ENCODE results near the gene ILKAP. TPM values are rescaled to one million over a fixed set of nuclear protein-coding genes. Genes with fewer than 3 reads are reported as not detected.

The ILKAP gene
- total and polyA plus RNA-seq, 8 donors: 20.4 to 59.4 (median 37.8) TPM

DNA sequence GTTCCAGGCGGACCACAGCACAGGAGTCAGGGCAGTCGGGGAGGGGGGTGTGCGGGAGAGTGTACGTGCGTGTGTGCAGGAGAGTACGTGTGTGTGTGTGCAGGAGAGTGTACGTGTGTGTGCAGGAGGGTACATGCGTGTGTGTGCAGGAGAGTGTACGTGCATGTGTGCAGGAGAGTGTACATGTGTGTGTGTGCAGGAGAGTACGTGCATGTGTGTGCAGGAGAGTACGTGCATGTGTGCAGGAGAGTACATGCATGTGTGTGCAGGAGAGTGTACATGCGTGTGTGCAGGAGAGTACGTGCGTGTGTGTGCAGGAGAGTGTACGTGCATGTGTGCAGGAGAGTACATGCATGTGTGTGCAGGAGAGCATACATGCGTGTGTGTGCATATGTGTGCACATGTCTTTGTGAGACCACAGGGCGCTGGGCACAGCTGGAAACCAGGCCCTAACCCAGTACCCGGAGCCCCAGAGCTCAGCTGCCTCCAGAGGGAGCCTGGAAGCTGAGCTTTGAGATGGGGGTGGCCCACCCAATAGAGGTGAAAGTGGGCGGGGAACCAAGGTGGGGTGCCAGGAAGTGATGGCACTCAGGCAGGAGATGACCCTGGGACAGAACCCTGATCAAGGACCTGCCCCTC lies 78.9 kb downstream of the ILKAP start:
- Histone ChIP-seq H3K36me3 (no peaks in the 10 kb centered on the region), H3K27ac (no peak overlapping the region), H3K9me3 (no peaks in the 10 kb centered on the region), H3K4me1 (peaks cover 0 to 21% (median 11%) of the 10 kb centered on the region in 4 donors), H3K27me3 (peaks cover 0 to 23% (median 3%) of the 10 kb centered on the region in 3 donors), H3K4me3 (no peak overlapping the region)
- TF ChIP-seq, protein P1, sequence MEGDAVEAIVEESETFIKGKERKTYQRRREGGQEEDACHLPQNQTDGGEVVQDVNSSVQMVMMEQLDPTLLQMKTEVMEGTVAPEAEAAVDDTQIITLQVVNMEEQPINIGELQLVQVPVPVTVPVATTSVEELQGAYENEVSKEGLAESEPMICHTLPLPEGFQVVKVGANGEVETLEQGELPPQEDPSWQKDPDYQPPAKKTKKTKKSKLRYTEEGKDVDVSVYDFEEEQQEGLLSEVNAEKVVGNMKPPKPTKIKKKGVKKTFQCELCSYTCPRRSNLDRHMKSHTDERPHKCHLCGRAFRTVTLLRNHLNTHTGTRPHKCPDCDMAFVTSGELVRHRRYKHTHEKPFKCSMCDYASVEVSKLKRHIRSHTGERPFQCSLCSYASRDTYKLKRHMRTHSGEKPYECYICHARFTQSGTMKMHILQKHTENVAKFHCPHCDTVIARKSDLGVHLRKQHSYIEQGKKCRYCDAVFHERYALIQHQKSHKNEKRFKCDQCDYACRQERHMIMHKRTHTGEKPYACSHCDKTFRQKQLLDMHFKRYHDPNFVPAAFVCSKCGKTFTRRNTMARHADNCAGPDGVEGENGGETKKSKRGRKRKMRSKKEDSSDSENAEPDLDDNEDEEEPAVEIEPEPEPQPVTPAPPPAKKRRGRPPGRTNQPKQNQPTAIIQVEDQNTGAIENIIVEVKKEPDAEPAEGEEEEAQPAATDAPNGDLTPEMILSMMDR (IDR thresholded peaks at IDR 0.05): no peak
- no peak for TF ChIP-seq POLR2AphosphoS5 (IDR thresholded peaks at IDR 0.05)
- no peak for TF ChIP-seq POLR2A (IDR thresholded peaks at IDR 0.05)
- no peak for TF ChIP-seq EP300 (IDR thresholded peaks at IDR 0.05)
- 84 to 94% (median 93%) methylated on average over 18 to 19 of the region's 19 CpGs for WGBS, 5 donors
- no peak for DNase-seq
- intact Hi-C loops (cut with DNase I; ENCODE audit: low total_unique reads): no loop called here

DNA sequence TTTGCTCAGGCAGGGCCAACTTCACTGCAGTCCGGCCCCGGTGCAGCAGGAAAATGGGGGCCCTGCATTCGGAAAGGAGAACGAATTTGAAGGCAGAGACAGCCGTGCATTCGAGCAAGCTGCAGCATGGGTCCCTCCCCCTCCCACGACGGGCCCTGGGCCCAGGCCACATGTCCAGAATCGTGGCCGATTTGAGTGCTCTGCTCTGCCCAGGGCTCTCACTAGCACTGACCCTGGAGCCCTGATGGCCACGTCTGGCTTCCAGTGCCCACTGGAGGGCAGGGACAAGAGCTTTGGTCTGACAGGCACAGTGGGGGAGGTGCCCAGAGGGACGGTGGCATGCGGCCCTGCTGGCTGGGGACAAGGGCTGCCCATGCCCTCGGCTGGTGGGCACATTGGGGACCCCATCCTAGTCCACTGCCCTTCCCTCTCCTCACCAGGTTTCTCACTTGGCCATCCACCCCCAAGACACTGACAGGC lies 79.5 kb downstream of the ILKAP start:
- no peak for DNase-seq
- Histone ChIP-seq H3K4me3 (no peak overlapping the region), H3K9me3 (no peaks in the 10 kb centered on the region), H3K36me3 (no peaks in the 10 kb centered on the region), H3K27ac (no peak overlapping the region), H3K27me3 (peaks cover 0 to 23% (median 3%) of the 10 kb centered on the region in 3 donors), H3K4me1 (peaks cover 0 to 21% (median 11%) of the 10 kb centered on the region in 4 donors)
- intact Hi-C loops (cut with DNase I; ENCODE audit: low total_unique reads): no loop called here
- 76 to 81% (median 79%) methylated on average over 13 to 14 of the region's 14 CpGs for WGBS, 5 donors
- no peak for TF ChIP-seq POLR2AphosphoS5 (IDR thresholded peaks at IDR 0.05)
- TF ChIP-seq POLR2A (IDR thresholded peaks at IDR 0.05): no peak
- TF ChIP-seq, protein P1 (IDR thresholded peaks at IDR 0.05): no peak
- no peak for TF ChIP-seq EP300 (IDR thresholded peaks at IDR 0.05)

DNA sequence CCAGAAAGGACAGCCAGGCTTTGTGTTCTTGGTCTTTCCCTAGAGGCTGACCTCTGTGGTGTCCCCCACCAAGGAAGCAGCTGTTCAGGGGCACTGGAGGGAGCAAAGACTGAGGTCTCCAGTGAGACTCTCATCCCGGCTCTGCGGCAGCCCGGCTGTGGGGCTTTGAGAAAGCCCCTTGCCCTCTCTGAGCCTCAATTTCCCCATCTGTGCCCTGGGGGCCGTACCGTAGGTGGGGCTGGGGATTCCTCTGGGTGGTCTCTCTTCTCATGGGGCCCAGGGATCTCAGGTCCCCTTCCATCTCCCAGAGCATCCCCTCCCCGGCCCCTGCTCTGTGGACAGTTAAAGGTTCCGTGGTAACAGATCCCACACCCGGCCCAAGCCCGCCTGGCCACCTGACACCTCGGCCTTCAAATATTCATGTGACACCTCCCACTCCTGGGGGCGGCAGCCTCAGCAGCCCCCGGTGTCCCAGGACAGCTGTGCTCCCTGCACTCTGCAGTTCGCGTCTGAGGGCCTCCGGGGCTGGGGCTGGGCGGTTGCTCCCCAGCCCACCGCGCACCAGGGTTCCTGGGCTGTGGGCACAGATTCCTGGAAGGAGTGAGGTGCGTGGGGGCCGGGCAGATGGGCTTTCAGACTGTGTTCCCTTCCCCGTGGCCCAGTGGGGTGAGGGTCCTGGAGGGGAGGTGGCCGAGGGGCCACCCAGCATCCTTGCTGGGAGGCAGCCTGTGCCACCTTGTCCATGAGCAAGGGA lies 80.1 kb downstream of the ILKAP start:
- no peak for DNase-seq
- intact Hi-C loops (cut with DNase I; ENCODE audit: low total_unique reads): no loop called here
- WGBS, 5 donors: 76 to 87% (median 81%) methylated on average over 17 to 22 of the region's 22 CpGs

More for the DNA sequence above, 80.1 kb downstream of the ILKAP start:
- H3K9me3 ChIP-seq: no peaks in the 10 kb centered on the region
- peaks cover 0 to 23% (median 3%) of the 10 kb centered on the region in 3 donors for H3K27me3 ChIP-seq
- H3K4me3 ChIP-seq: no peak overlapping the region
- TF ChIP-seq, protein P1 (IDR thresholded peaks at IDR 0.05): no peak
- no peak for TF ChIP-seq EP300 (IDR thresholded peaks at IDR 0.05)
- no peak for TF ChIP-seq POLR2AphosphoS5 (IDR thresholded peaks at IDR 0.05)
- no peak for TF ChIP-seq POLR2A (IDR thresholded peaks at IDR 0.05)
- H3K4me1 ChIP-seq: peaks cover 0 to 21% (median 11%) of the 10 kb centered on the region in 4 donors
- no peak overlapping the region for H3K27ac ChIP-seq
- no peaks in the 10 kb centered on the region for H3K36me3 ChIP-seq

Data from stomach (tissue), 9 donors.